IMR-90 (cell line): ENCODE measurements around the gene AIFM2. TPM values are rescaled to one million over a fixed set of nuclear protein-coding genes. Genes with fewer than 3 reads are reported as not detected.

Experiments
- ATAC-seq: fragments of 200-7000 bp; cut with Tn5 transposase; 2 replicates; pipeline ENCODE4 v1.9.1; 2020; ENCODE audit warnings: low read depth, mild to moderate bottlenecking, moderate library complexity
- BruUV-seq: library from RNA; stranded (reverse); fragments of 400-500 nt; replicated peaks from 2 replicates; lab custom pipeline; 2021; lab: Mats Ljungman, UMichigan
- CTCF ChIA-PET: fragments of 300-600 bp; formaldehyde crosslinking; extraction: SDS; loops from one replicate; lab custom pipeline; 2021; ENCODE audit warnings: antibody characterized with exemption; lab: Yijun Ruan, JAX
- POLR2A ChIA-PET: fragments of 300-600 bp; sonication (Branson Sonifier 250); formaldehyde crosslinking; loops from one replicate; lab custom pipeline; 2022; ENCODE audit warnings: antibody characterized with exemption; ENCODE audit not compliant: unreplicated experiment; lab: Charles Lee
- DNase-seq: peaks from one replicate; pipeline ENCODE4 v3.0.0; 2013
- H2AFZ ChIP-seq: replicated peaks from 2 replicates; pipeline ENCODE3; 2013; ENCODE audit warnings: low read length, mild to moderate bottlenecking; ENCODE audit not compliant: poor library complexity
- H2AK5ac ChIP-seq: 2 replicates; pipeline ENCODE4 v1.6.1; 2013; ENCODE audit warnings: low read depth, low read length, inconsistent platforms
- H2AK9ac ChIP-seq: replicated peaks from 2 replicates; pipeline ENCODE3; 2013; ENCODE audit warnings: mild to moderate bottlenecking, low read depth, low read length, moderate library complexity; ENCODE audit not compliant: poor library complexity
- H2BK120ac ChIP-seq: 2 replicates; pipeline ENCODE4 v1.6.1; 2013; ENCODE audit warnings: low read depth, low read length, inconsistent platforms
- H2BK15ac ChIP-seq: 3 replicates; pipeline ENCODE4 v1.6.1; 2013; ENCODE audit warnings: low read depth, low read length, inconsistent platforms
- H2BK20ac ChIP-seq: 2 replicates; pipeline ENCODE4 v1.6.1; 2013; ENCODE audit warnings: low read depth, mild to moderate bottlenecking, inconsistent platforms, low read length, moderate library complexity
- H2BK5ac ChIP-seq: 2 replicates; pipeline ENCODE4 v1.6.1; 2013; ENCODE audit warnings: mild to moderate bottlenecking, low read depth, low read length, inconsistent platforms; ENCODE audit not compliant: poor library complexity, severe bottlenecking
- H3K14ac ChIP-seq: replicated peaks from 2 replicates; pipeline ENCODE4 v1.6.1; 2013; ENCODE audit warnings: low read depth, low read length, inconsistent platforms
- H3K18ac ChIP-seq: 2 replicates; pipeline ENCODE4 v1.6.1; 2013; ENCODE audit warnings: low read depth, low read length, control low read depth
- H3K23ac ChIP-seq: 2 replicates; pipeline ENCODE4 v1.6.1; 2013; ENCODE audit warnings: low read depth, low read length, inconsistent platforms
- H3K27ac ChIP-seq: 2 replicates; pipeline ENCODE4 v1.5.1; 2013; ENCODE audit warnings: mild to moderate bottlenecking, control low read depth, low read length; ENCODE audit not compliant: insufficient read depth
- H3K27me3 ChIP-seq: 2 replicates; pipeline ENCODE4 v1.6.1; 2013; ENCODE audit warnings: low read length; ENCODE audit not compliant: control insufficient read depth, insufficient read depth
- H3K36me3 ChIP-seq: 2 replicates; pipeline ENCODE4 v1.6.1; 2013; ENCODE audit warnings: low read length, mixed read lengths; ENCODE audit not compliant: control insufficient read depth, insufficient read depth
- H3K4ac ChIP-seq: 2 replicates; pipeline ENCODE4 v1.6.1; 2013; ENCODE audit warnings: low read depth, low read length, inconsistent platforms
- H3K4me1 ChIP-seq: 2 replicates; pipeline ENCODE4 v1.6.1; 2013; ENCODE audit warnings: low read length, mixed read lengths; ENCODE audit not compliant: control insufficient read depth, insufficient read depth
- H3K4me2 ChIP-seq: 2 replicates; pipeline ENCODE4 v1.6.1; 2013; ENCODE audit warnings: low read depth, mild to moderate bottlenecking, control low read depth, low read length, moderate library complexity
- H3K4me3 ChIP-seq: 2 replicates; pipeline ENCODE4 v1.5.1; 2013; ENCODE audit warnings: low read depth, mild to moderate bottlenecking, control low read depth, low read length, moderate library complexity; ENCODE audit not compliant: insufficient read depth
- H3K56ac ChIP-seq: 2 replicates; pipeline ENCODE4 v1.6.1; 2013; ENCODE audit warnings: low read length, inconsistent platforms; ENCODE audit not compliant: insufficient read depth; ENCODE audit errors: extremely low read depth
- H3K79me1 ChIP-seq, 2 experiments: 2 replicates each; pipeline ENCODE4 v1.6.1; 2013; ENCODE audit warnings: low read length in 2 of 2, inconsistent platforms in 1 of 2, low read depth in 1 of 2
- H3K9ac ChIP-seq: 2 replicates; pipeline ENCODE4 v1.6.1; 2013; ENCODE audit warnings: low read depth, low read length, control low read depth
- H3K9me1 ChIP-seq: 2 replicates; pipeline ENCODE4 v1.6.1; 2013; ENCODE audit warnings: low read length, inconsistent platforms; ENCODE audit not compliant: insufficient read depth
- H3K9me3 ChIP-seq: 2 replicates; pipeline ENCODE4 v1.6.1; 2013; ENCODE audit warnings: low read length; ENCODE audit not compliant: control insufficient read depth, insufficient read depth
- H4K20me1 ChIP-seq: 2 replicates; pipeline ENCODE4 v1.6.1; 2013; ENCODE audit warnings: low read length, inconsistent platforms; ENCODE audit not compliant: insufficient read depth
- H4K5ac ChIP-seq: 2 replicates; pipeline ENCODE4 v1.6.1; 2013; ENCODE audit warnings: mild to moderate bottlenecking, low read depth, low read length, control low read depth
- H4K8ac ChIP-seq, 2 experiments: 2 replicates each; pipeline ENCODE4 v1.6.1; 2013; ENCODE audit warnings: low read depth in 2 of 2, low read length in 2 of 2, control low read depth in 1 of 2, inconsistent platforms in 1 of 2
- H4K91ac ChIP-seq: 2 replicates; pipeline ENCODE4 v1.6.1; 2013; ENCODE audit warnings: low read depth, low read length, inconsistent platforms; ENCODE audit not compliant: insufficient read depth
- BHLHE40 ChIP-seq: fragments of 150-350 bp; IDR thresholded peaks from 2 replicates; pipeline ENCODE4 v1.6.1; 2016; ENCODE audit warnings: mild to moderate bottlenecking, low read depth, low read length
- CEBPB ChIP-seq: IDR thresholded peaks from 2 replicates; pipeline ENCODE4 v1.6.1; 2012; ENCODE audit warnings: low read depth, low read length, improper control_type of control experiment
- CTCF ChIP-seq: conservative IDR thresholded peaks from 2 replicates; pipeline ENCODE4 v1.5.1; 2012; ENCODE audit warnings: mild to moderate bottlenecking, low read depth, low read length, improper control_type of control experiment
- FOS ChIP-seq: fragments of 150-350 bp; IDR thresholded peaks from 2 replicates; pipeline ENCODE4 v1.6.1; 2016; ENCODE audit warnings: low read depth, low read length
- MAFK ChIP-seq: IDR thresholded peaks from 2 replicates; pipeline ENCODE4 v1.6.1; 2012; ENCODE audit warnings: low read depth, low read length, improper control_type of control experiment
- NFE2L2 ChIP-seq: fragments of 150-350 bp; IDR thresholded peaks from 2 replicates; pipeline ENCODE4 v1.6.1; 2016; ENCODE audit warnings: low read depth, mild to moderate bottlenecking, low read length
- POLR2A ChIP-seq: IDR thresholded peaks from 2 replicates; pipeline ENCODE4 v1.6.1; 2012; ENCODE audit warnings: mild to moderate bottlenecking, low read depth, low read length
- RAD21 ChIP-seq: IDR thresholded peaks from 2 replicates; pipeline ENCODE4 v1.6.1; 2012; ENCODE audit warnings: low read length, improper control_type of control experiment
- RCOR1 ChIP-seq: IDR thresholded peaks from 2 replicates; pipeline ENCODE4 v1.6.1; 2012; ENCODE audit warnings: mild to moderate bottlenecking, low read length, improper control_type of control experiment; ENCODE audit not compliant: insufficient replicate concordance
- RFX5 ChIP-seq: IDR thresholded peaks from 2 replicates; pipeline ENCODE4 v1.8.0; 2012; ENCODE audit warnings: low read depth, mild to moderate bottlenecking, low read length, moderate library complexity
- SMC3 ChIP-seq: fragments of 150-350 bp; IDR thresholded peaks from 2 replicates; pipeline ENCODE4 v1.6.1; 2016; ENCODE audit warnings: low read depth, mild to moderate bottlenecking, antibody characterized with exemption, low read length, moderate library complexity
- WGBS, 2 experiments: methylation state at CpG; one replicate each; pipeline versions ENCODE4 v1.1.5 to v1.1.7; 2013; ENCODE audit warnings: missing lambda C conversion rate in 2 of 2; ENCODE audit not compliant: insufficient read length in 1 of 2; ENCODE audit errors: extremely low coverage in 2 of 2; 5-methylcytosine and 5-hydroxymethylcytosine counted together
- dilution Hi-C: fragments of 300-500 bp; cut with HindIII; formaldehyde crosslinking; loops from one replicate; pipeline ENCODE4 v1.14.3; 2018; ENCODE audit warnings: low sequenced_read_pairs; ENCODE audit not compliant: unreplicated experiment
- in situ Hi-C: fragments of 300-500 bp; cut with MboI; formaldehyde crosslinking; loops from 3 replicates; pipeline ENCODE4 v1.14.3; 2019; ENCODE audit warnings: low sequenced_read_pairs, inconsistent platforms, mixed read lengths
- intact Hi-C: fragments of 100-400 bp; cut with micrococcal nuclease; formaldehyde crosslinking; loops from 2 replicates; pipeline ENCODE4 v1.10.0; 2022
- polyA plus RNA-seq, 3 experiments: library from polyadenylated mRNA; depleted of rRNA; stranded (reverse); fragments of >200 nt; gene quantifications; 2 replicates each; pipeline ENCODE4 v1.2.3, GENCODE V29; 2012; ENCODE audit warnings: low replicate concordance in 1 of 3
- total RNA-seq: library from RNA; depleted of rRNA; stranded (reverse); fragments of >200 nt; gene quantifications from 2 replicates; pipeline ENCODE4 v1.2.3, GENCODE V29; 2012
- TF ChIP-seq, protein P1 (sequence below): fragments of 150-350 bp; IDR thresholded peaks from 2 replicates; pipeline ENCODE4 v1.6.1; 2016; ENCODE audit warnings: low read depth, mild to moderate bottlenecking, low read length, moderate library complexity, borderline replicate concordance
- TF ChIP-seq, protein P2 (sequence below): fragments of 150-350 bp; IDR thresholded peaks from 2 replicates; pipeline ENCODE4 v1.6.1; 2017; ENCODE audit warnings: mild to moderate bottlenecking, antibody characterized with exemption, low read length, low read depth

Gene AIFM2
- total and polyA plus RNA-seq, 2 of the 4 experiments (the other 2 are of a cell fraction) = 2.0 to 4.6 TPM

- no TSS peak for BruUV-seq
- TF ChIP-seq RAD21 (no peak), CTCF (no peak), SMC3 (no peak), RFX5 (no peak), CEBPB (no peak), RCOR1 (no peak), FOS (no peak), BHLHE40 (no peak), MAFK (no peak), POLR2A (no peak), NFE2L2 (no peak)
- TF ChIP-seq, protein P1, sequence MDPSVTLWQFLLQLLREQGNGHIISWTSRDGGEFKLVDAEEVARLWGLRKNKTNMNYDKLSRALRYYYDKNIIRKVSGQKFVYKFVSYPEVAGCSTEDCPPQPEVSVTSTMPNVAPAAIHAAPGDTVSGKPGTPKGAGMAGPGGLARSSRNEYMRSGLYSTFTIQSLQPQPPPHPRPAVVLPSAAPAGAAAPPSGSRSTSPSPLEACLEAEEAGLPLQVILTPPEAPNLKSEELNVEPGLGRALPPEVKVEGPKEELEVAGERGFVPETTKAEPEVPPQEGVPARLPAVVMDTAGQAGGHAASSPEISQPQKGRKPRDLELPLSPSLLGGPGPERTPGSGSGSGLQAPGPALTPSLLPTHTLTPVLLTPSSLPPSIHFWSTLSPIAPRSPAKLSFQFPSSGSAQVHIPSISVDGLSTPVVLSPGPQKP = no peak
- TF ChIP-seq, protein P2, sequence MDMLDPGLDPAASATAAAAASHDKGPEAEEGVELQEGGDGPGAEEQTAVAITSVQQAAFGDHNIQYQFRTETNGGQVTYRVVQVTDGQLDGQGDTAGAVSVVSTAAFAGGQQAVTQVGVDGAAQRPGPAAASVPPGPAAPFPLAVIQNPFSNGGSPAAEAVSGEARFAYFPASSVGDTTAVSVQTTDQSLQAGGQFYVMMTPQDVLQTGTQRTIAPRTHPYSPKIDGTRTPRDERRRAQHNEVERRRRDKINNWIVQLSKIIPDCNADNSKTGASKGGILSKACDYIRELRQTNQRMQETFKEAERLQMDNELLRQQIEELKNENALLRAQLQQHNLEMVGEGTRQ = no peak
- no peak overlapping the region for H2AFZ ChIP-seq
- ATAC-seq (no peak), DNase-seq (no peak)
- no peak overlapping the region for H2BK120ac ChIP-seq
- no peak overlapping the region for H2AK9ac ChIP-seq
- H3K18ac ChIP-seq = no peak overlapping the region
- H4K5ac ChIP-seq = no peak overlapping the region
- H3K79me1 ChIP-seq = no peaks in the 10 kb centered on the region
- H2BK15ac ChIP-seq = no peak overlapping the region
- ChIA-PET POLR2A (no interaction called here), CTCF (no interaction called here)
- H4K91ac ChIP-seq = no peak overlapping the region
- H3K27ac ChIP-seq = no peak overlapping the region
- H3K9me1 ChIP-seq = peaks cover 2% of the 10 kb centered on the region; the same call in 1 of the 2 replicates
- 100% methylated on average over 1 of the region's 5 CpGs; no CpG with 5 or more reads in 1 of the 2 experiments for WGBS, 2 experiments
- no peak overlapping the region for H3K4ac ChIP-seq
- no peak overlapping the region for H3K4me3 ChIP-seq
- H2BK5ac ChIP-seq = no peak overlapping the region
- peaks cover 28% of the 10 kb centered on the region for H3K36me3 ChIP-seq
- in situ Hi-C loops (no loop called here), intact Hi-C loops (no loop called here), dilution Hi-C loops (no loop called here)
- no peak overlapping the region for H4K8ac ChIP-seq
- H3K14ac ChIP-seq = no peak overlapping the region
- no peak overlapping the region for H2BK20ac ChIP-seq
- no peak overlapping the region for H2AK5ac ChIP-seq
- H4K20me1 ChIP-seq = no peaks in the 10 kb centered on the region
- H3K27me3 ChIP-seq = no peaks in the 10 kb centered on the region
- H3K56ac ChIP-seq = no peak overlapping the region
- H3K23ac ChIP-seq = no peak overlapping the region
- H3K9me3 ChIP-seq = no peaks in the 10 kb centered on the region
- no peak overlapping the region for H3K4me2 ChIP-seq
- no peaks in the 10 kb centered on the region for H3K4me1 ChIP-seq
- no peak overlapping the region for H3K9ac ChIP-seq
These were observed 41.7 kb downstream of the AIFM2 start for GRCh38 chr10:70090951-70091350.
